Effector memory CD4-positive, alpha-beta T cell (primary cell): ENCODE measurements around the gene ABCB6.

Experiments
- DNase-seq, 3 donors: peaks; one replicate each; pipeline ENCODE4 v3.0.0-alpha.2; 2020
- H3K27ac ChIP-seq: 2 replicates; pipeline ENCODE4 v1.7.0; 2013; ENCODE audit warnings: mild to moderate bottlenecking, low read length, moderate library complexity; ENCODE audit not compliant: insufficient read depth, poor library complexity, severe bottlenecking
- H3K27me3 ChIP-seq: replicated peaks from 2 replicates; pipeline ENCODE4 v1.7.0; 2013; ENCODE audit warnings: mild to moderate bottlenecking, low read length; ENCODE audit not compliant: insufficient read depth, control insufficient read depth, poor library complexity, severe bottlenecking
- H3K36me3 ChIP-seq: 2 replicates; pipeline ENCODE4 v1.7.0; 2013; ENCODE audit warnings: mild to moderate bottlenecking, low read length, moderate library complexity; ENCODE audit not compliant: control insufficient read depth, insufficient read depth
- H3K4me1 ChIP-seq: 2 replicates; pipeline ENCODE4 v1.7.0; 2013; ENCODE audit warnings: low read length, mild to moderate bottlenecking; ENCODE audit not compliant: control insufficient read depth, insufficient read depth, poor library complexity, severe bottlenecking
- H3K4me3 ChIP-seq: 2 replicates; pipeline ENCODE4 v1.7.0; 2013; ENCODE audit warnings: low read length, low read depth, mild to moderate bottlenecking; ENCODE audit not compliant: insufficient read depth, poor library complexity, severe bottlenecking
- H3K9me3 ChIP-seq: 2 replicates; pipeline ENCODE4 v1.7.0; 2013; ENCODE audit warnings: mild to moderate bottlenecking, low read length, moderate library complexity; ENCODE audit not compliant: control insufficient read depth

The ABCB6 gene

DNA sequence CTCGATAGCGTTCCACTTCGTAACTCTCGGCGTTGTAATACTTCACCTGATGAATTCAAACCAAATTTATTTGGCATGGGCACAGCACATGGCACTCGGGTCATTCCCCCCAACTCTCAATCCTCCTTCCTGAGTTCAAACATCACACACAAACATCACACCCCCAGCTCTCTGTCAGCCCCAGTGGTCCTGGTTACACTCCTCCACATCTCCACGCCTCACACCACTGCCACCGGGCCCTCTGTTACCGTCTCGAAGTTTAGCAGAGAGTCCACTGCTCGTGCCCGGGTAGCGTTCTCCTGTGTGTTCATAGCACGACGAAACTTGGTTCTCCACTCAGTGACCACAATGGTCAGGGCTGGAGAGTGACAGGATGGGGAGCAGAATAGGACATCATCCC lies 4.6 kb downstream of the ABCB6 start:
- H3K4me3 ChIP-seq: no peak overlapping the region
- no peak for DNase-seq
- H3K4me1 ChIP-seq: peaks cover 18% of the 10 kb centered on the region
- no peaks in the 10 kb centered on the region for H3K27me3 ChIP-seq
- peaks cover 4% of the 10 kb centered on the region for H3K36me3 ChIP-seq
- H3K9me3 ChIP-seq: no peaks in the 10 kb centered on the region
- H3K27ac ChIP-seq: no peak overlapping the region

DNA sequence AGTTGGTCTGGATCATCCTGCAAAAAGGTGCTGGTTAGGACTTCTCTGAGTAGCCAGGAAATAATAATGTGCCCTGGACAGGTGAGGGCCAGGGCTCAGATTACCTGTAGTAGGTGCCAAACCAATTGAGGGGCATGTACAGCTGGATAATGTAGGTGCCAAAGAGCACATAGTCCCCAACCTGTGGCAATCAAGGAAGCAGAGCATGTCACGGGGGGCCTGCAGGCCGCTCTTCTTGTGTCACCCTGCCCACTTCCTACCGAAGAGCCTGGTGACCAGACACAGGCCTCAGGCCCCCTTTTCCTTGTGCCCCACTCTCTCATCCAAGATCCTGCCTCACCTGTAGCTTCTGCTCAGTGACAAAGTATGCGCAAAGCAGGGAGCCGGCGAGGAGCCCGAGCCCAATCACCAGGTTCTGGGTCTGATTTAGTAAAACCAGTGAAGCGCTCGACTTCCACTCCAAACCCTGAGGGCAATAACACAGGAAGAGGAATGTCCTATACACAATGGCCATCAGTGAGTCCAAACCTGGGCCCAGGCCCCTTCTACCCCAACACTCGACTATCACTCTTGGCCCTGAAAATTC lies 5.2 kb downstream of the ABCB6 start:
- Histone ChIP-seq H3K36me3 (peaks cover 4% of the 10 kb centered on the region), H3K27me3 (no peaks in the 10 kb centered on the region), H3K4me1 (peaks cover 15% of the 10 kb centered on the region), H3K27ac (no peak overlapping the region), H3K9me3 (no peaks in the 10 kb centered on the region), H3K4me3 (no peak overlapping the region)
- no peak for DNase-seq

- Histone ChIP-seq H3K27ac (no peak overlapping the region), H3K36me3 (peaks cover 4% of the 10 kb centered on the region), H3K9me3 (no peaks in the 10 kb centered on the region), H3K27me3 (no peaks in the 10 kb centered on the region), H3K4me3 (no peak overlapping the region), H3K4me1 (peaks cover 9% of the 10 kb centered on the region)
- DNase-seq: no peak
Measured at GRCh38 chr2:219213026-219213415, 5.7 kb downstream of the ABCB6 start.

- no peak for DNase-seq
- Histone ChIP-seq H3K27ac (peak overlapping the region; percentile 43), H3K4me3 (no peak overlapping the region)
Measured at GRCh38 chr2:219210886-219211362, 7.8 kb downstream of the ABCB6 start.

GRCh38 chr2:219210196-219210885 lies 8.4 kb downstream of the ABCB6 start:
- no peaks in the 10 kb centered on the region for H3K27me3 ChIP-seq
- peaks cover 10% of the 10 kb centered on the region for H3K4me1 ChIP-seq
- H3K9me3 ChIP-seq: no peaks in the 10 kb centered on the region
- H3K4me3 ChIP-seq: no peak overlapping the region
- H3K36me3 ChIP-seq: peaks cover 4% of the 10 kb centered on the region
- H3K27ac ChIP-seq: no peak overlapping the region
- no peak for DNase-seq

More at GRCh38 chr2:219210886-219211362, 7.8 kb downstream of the ABCB6 start:
- peaks cover 10% of the 10 kb centered on the region for H3K4me1 ChIP-seq
- peaks cover 4% of the 10 kb centered on the region for H3K36me3 ChIP-seq
- no peaks in the 10 kb centered on the region for H3K9me3 ChIP-seq
- no peaks in the 10 kb centered on the region for H3K27me3 ChIP-seq

- Histone ChIP-seq H3K27ac (peak overlapping the region; percentile 8), H3K36me3 (no peaks in the 10 kb centered on the region), H3K27me3 (no peaks in the 10 kb centered on the region), H3K4me3 (no peak overlapping the region), H3K9me3 (no peaks in the 10 kb centered on the region), H3K4me1 (peaks cover 10% of the 10 kb centered on the region)
- DNase-seq: no peak
Measured at GRCh38 chr2:219209236-219210195, 9.2 kb downstream of the ABCB6 start.

GRCh38 chr2:219207884-219208740 lies 10.6 kb downstream of the ABCB6 start:
- no peak for DNase-seq
- Histone ChIP-seq H3K27me3 (no peaks in the 10 kb centered on the region), H3K36me3 (no peaks in the 10 kb centered on the region), H3K9me3 (no peaks in the 10 kb centered on the region), H3K27ac (no peak overlapping the region), H3K4me1 (peaks cover 10% of the 10 kb centered on the region), H3K4me3 (no peak overlapping the region)

GRCh38 chr2:219207134-219207883 lies 11.4 kb downstream of the ABCB6 start:
- no peak for DNase-seq
- Histone ChIP-seq H3K4me3 (peak overlapping the region; percentile 68), H3K27me3 (no peaks in the 10 kb centered on the region), H3K4me1 (peaks cover 10% of the 10 kb centered on the region), H3K36me3 (no peaks in the 10 kb centered on the region), H3K9me3 (no peaks in the 10 kb centered on the region), H3K27ac (peak overlapping the region; percentile 92)
